22Rv1 (cell line): ENCODE data around the gene RASSF10.

Experiments
- CTCF ChIP-seq: fragments of 450-650 bp; IDR thresholded peaks from 2 replicates; pipeline ENCODE4 v1.5.1; 2017; ENCODE audit warnings: mild to moderate bottlenecking
- ZFX ChIP-seq: fragments of 450-650 bp; IDR thresholded peaks from 2 replicates; pipeline ENCODE4 v1.6.1; 2017; ENCODE audit warnings: antibody characterized with exemption, borderline replicate concordance

DNA sequence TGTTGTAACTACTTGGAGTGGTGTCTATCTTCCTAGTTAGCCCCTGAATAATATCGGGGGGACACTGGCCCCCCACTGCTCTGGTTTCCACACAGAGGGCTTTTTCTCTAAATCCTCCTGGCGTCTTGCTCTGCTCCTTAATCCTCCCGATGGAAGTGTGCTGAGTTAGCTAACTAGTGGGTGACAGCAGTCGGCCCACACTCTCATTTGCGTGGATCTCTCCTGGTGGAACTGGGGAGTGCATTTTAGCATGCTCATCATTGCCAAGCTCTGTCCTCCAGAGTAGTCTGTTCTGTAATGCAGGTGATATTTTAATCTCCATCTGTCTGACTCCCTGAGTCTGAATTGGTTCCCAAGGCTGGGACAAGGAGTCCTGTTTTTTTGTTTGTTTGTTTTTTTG, 46.1 kb upstream of the RASSF10 start:
- no peak for TF ChIP-seq CTCF
- no peak for TF ChIP-seq ZFX
